HepG2 (cell line): Measurements from ENCODE around the gene CDHR4. TPM values are rescaled to one million over a fixed set of nuclear protein-coding genes. Genes with fewer than 3 reads are reported as not detected.
A peak's percentile ranks its signal among the peaks of the same experiment; 100 is the strongest.

Source experiments
- ATAC-seq: fragments of 200-7000 bp; cut with Tn5 transposase; 3 replicates; pipeline ENCODE4 v1.9.1; 2020; ENCODE audit warnings: mild to moderate bottlenecking, moderate library complexity
- BruUV-seq: library from RNA; stranded (reverse); fragments of 400-500 nt; replicated peaks from 2 replicates; lab custom pipeline; 2021; lab: Mats Ljungman, UMichigan
- CTCF ChIA-PET: fragments of 300-600 bp; formaldehyde crosslinking; extraction: SDS; loops from one replicate; lab custom pipeline; 2021; ENCODE audit warnings: low total read pairs, inconsistent platforms, low intra/inter-chr PET ratio; lab: Yijun Ruan, JAX
- POLR2A ChIA-PET: fragments of 350-600 bp; sonication (Branson Sonifier 250); formaldehyde crosslinking; loops from one replicate; lab custom pipeline; 2020; ENCODE audit warnings: antibody characterized with exemption, inconsistent platforms; lab: Yijun Ruan, JAX
- DNase-seq: peaks from one replicate; pipeline ENCODE4 v3.0.0-alpha.2; 2015; ENCODE audit warnings: low spot score
- FAIRE-seq: peaks from 3 replicates; lab custom pipeline; 2011; peaks lifted over from hg19 to GRCh38; lab: Jason Lieb, UNC
- H2AFZ ChIP-seq: one replicate; pipeline ENCODE4 v1.6.1; 2011; ENCODE audit warnings: low read length, inconsistent platforms
- H3K27ac ChIP-seq: fragments of 300-600 bp; 3 replicates; pipeline ENCODE4 v1.8.0; 2011; ENCODE audit warnings: mixed run types, mild to moderate bottlenecking, mixed read lengths, low read length, inconsistent platforms; ENCODE audit not compliant: insufficient read depth; ENCODE audit errors: extremely low read length
- H3K27me3 ChIP-seq, 2 experiments: fragments of 200-600 bp in 1 of 2; 2 replicates in 1 of 2; 3 replicates in 1 of 2; pipeline versions ENCODE4 v1.6.0 to v1.8.0; 2011; ENCODE audit warnings: low read length in 2 of 2, mild to moderate bottlenecking in 2 of 2, moderate library complexity in 2 of 2, inconsistent platforms in 1 of 2; ENCODE audit not compliant: insufficient read depth in 2 of 2, control insufficient read depth in 1 of 2
- H3K36me3 ChIP-seq, 2 experiments: fragments of 200-600 bp in 1 of 2; replicated peaks in 1 of 2; 2 replicates in 1 of 2; 3 replicates in 1 of 2; pipeline versions ENCODE4 v1.5.1 to v1.8.0; 2011; ENCODE audit warnings: low read length in 2 of 2, inconsistent platforms in 1 of 2; ENCODE audit not compliant: insufficient read depth in 2 of 2, control insufficient read depth in 1 of 2
- H3K4me1 ChIP-seq: 2 replicates; pipeline ENCODE4 v1.5.1; 2012; ENCODE audit warnings: low read length, inconsistent platforms; ENCODE audit not compliant: insufficient read depth
- H3K4me2 ChIP-seq: 2 replicates; pipeline ENCODE4 v1.6.0; 2011; ENCODE audit warnings: low read depth, low read length, inconsistent platforms
- H3K4me3 ChIP-seq, 3 experiments: fragments of 200-600 bp in 1 of 3; sonication (generic), shearing (Covaris generic) in 1 of 3; replicated peaks in 1 of 3; 2 replicates each; pipeline ENCODE4 v1.5.1; 2011 to 2016; ENCODE audit warnings: low read length in 3 of 3, inconsistent platforms in 2 of 3, low read depth in 2 of 3, mild to moderate bottlenecking in 2 of 3, control low read depth in 1 of 3, mixed read lengths in 1 of 3; ENCODE audit not compliant: insufficient read depth in 1 of 3
- H3K79me2 ChIP-seq: one replicate; pipeline ENCODE4 v1.6.1; 2011; ENCODE audit warnings: low read length, inconsistent platforms; ENCODE audit not compliant: insufficient read depth
- H3K9ac ChIP-seq: 2 replicates; pipeline ENCODE4 v1.6.0; 2011; ENCODE audit warnings: mild to moderate bottlenecking, low read depth, low read length, inconsistent platforms; ENCODE audit not compliant: insufficient read depth
- H3K9me3 ChIP-seq: 2 replicates; pipeline ENCODE4 v1.5.1; 2012; ENCODE audit warnings: mild to moderate bottlenecking, low read length
- H4K20me1 ChIP-seq: 2 replicates; pipeline ENCODE4 v1.6.0; 2011; ENCODE audit warnings: inconsistent platforms, mild to moderate bottlenecking, low read length, moderate library complexity; ENCODE audit not compliant: insufficient read depth
- ASH2L ChIP-seq: fragments of 300-600, 200-600 bp; sonication (generic); IDR thresholded peaks from 2 replicates; pipeline ENCODE4 v1.7.0; 2017; ENCODE audit warnings: low read depth, mild to moderate bottlenecking, moderate library complexity, mixed read lengths, low read length; ENCODE audit not compliant: insufficient read length
- BRD4 ChIP-seq: sonication (generic); formaldehyde crosslinking; IDR thresholded peaks from 2 replicates; pipeline ENCODE4 v1.4.0; 2020; ENCODE audit warnings: missing genetic modification reagents
- FOSL2 ChIP-seq: sonication (generic); formaldehyde crosslinking; IDR thresholded peaks from 2 replicates; pipeline ENCODE4 v1.4.0; 2020; ENCODE audit warnings: missing genetic modification reagents
- GATAD1 ChIP-seq: IDR thresholded peaks from 2 replicates; pipeline ENCODE4 v1.6.1; 2016; ENCODE audit warnings: missing genetic modification reagents, missing compliant biosample characterization
- HNF4G ChIP-seq, 2 experiments: sonication (generic) in 1 of 2; formaldehyde crosslinking in 1 of 2; IDR thresholded peaks; 2 replicates each; pipeline versions ENCODE4 v1.4.0 to v1.6.1; 2011 to 2020; ENCODE audit warnings: borderline replicate concordance in 2 of 2, low read depth in 2 of 2, mild to moderate bottlenecking in 2 of 2, low read length in 1 of 2, missing genetic modification reagents in 1 of 2, moderate library complexity in 1 of 2
- NPAS2 ChIP-seq: sonication (generic); formaldehyde crosslinking; IDR thresholded peaks from 2 replicates; pipeline ENCODE4 v1.8.0; 2022; ENCODE audit warnings: mild to moderate bottlenecking, missing genetic modification reagents, borderline replicate concordance
- NR2F2 ChIP-seq: IDR thresholded peaks from 2 replicates; pipeline ENCODE4 v1.6.1; 2012; ENCODE audit warnings: low read depth, inconsistent platforms, borderline replicate concordance
- PHF20 ChIP-seq: sonication (generic); formaldehyde crosslinking; IDR thresholded peaks from 2 replicates; pipeline ENCODE4 v1.5.0; 2020; ENCODE audit warnings: mild to moderate bottlenecking, missing genetic modification reagents
- POLR2AphosphoS2 ChIP-seq: IDR thresholded peaks from 2 replicates; pipeline ENCODE4 v1.6.1; 2011; ENCODE audit warnings: low read depth, low read length, improper control_type of control experiment
- RERE ChIP-seq: IDR thresholded peaks from 2 replicates; pipeline ENCODE4 v1.6.1; 2016; ENCODE audit warnings: low read depth, missing genetic modification reagents, missing compliant biosample characterization
- ZNF446 ChIP-seq: sonication (generic); formaldehyde crosslinking; IDR thresholded peaks from 2 replicates; pipeline ENCODE4 v1.5.0; 2020; ENCODE audit warnings: mild to moderate bottlenecking, missing genetic modification reagents
- WGBS: methylation state at CpG from one replicate; pipeline ENCODE4 v1.1.6; 2017; ENCODE audit warnings: low lambda C conversion rate; 5-methylcytosine and 5-hydroxymethylcytosine counted together
- in situ Hi-C: cut with HindIII; loops from 2 replicates; pipeline ENCODE4 v1.10.0; 2017; ENCODE audit warnings: low pct_unique_long_range_greater_than_20kb; ENCODE audit not compliant: extremely low pct_ligation_motif_present
- intact Hi-C: fragments of 100-400 bp; cut with micrococcal nuclease; formaldehyde crosslinking; loops from one replicate; pipeline ENCODE4 v1.10.0; 2022; ENCODE audit not compliant: unreplicated experiment
- polyA plus RNA-seq, 8 experiments: library from polyadenylated mRNA; depleted of rRNA in 3 of 8; stranded (reverse) in 7 of 8; unstranded in 1 of 8; fragments of >200 nt; fragmentation: Illumina TruSeq in 4 of 8; extraction: Trizol in 4 of 8; gene quantifications; 2 replicates each; pipeline versions ENCODE4 v1.2.1 to v1.2.3, GENCODE V29; 2011 to 2016; ENCODE audit warnings: low read depth in 4 of 8, missing spikeins in 1 of 8, mixed read lengths in 1 of 8; ENCODE audit not compliant: insufficient read depth in 1 of 8
- total RNA-seq, 5 experiments: library from RNA; depleted of rRNA; stranded (reverse); fragments of >200 nt; fragmentation: Illumina TruSeq; extraction: Trizol; gene quantifications; 2 replicates each; pipeline ENCODE4 v1.2.3, GENCODE V29; 2016; ENCODE audit warnings: low read depth in 1 of 5
- TF ChIP-seq, protein P1 (sequence below): IDR thresholded peaks from 2 replicates; pipeline ENCODE4 v1.6.1; 2016
- TF ChIP-seq, protein P2 (sequence below): sonication (generic); formaldehyde crosslinking; IDR thresholded peaks from 2 replicates; pipeline ENCODE4 v1.5.0; 2020; ENCODE audit warnings: mild to moderate bottlenecking, missing genetic modification reagents

Gene CDHR4
- total and polyA plus RNA-seq, 2 of the 13 experiments (the other 11 are each of a cell fraction or from before 2014, with no cell fraction given): 0.21 TPM; not detected in 1

DNA sequence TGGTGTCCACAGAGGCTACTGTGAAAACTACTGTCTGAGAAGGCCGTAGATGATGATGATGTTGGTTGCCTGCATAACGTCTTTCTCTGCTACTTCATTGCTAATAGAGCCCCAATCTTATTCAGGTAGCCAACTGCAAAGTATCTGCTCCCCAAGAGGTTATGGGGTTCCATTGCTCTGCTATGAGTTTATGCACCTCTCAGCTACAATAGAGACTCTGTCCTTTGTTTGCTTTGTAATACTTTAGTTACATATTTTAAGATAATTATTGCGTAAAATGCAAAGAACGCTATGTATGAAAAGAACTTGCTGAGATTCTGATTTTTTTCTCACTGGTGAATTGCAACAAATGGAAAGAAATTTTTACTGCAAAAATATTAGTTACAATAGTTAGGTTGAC, 48.2 kb downstream of the CDHR4 start (continued):
- TF ChIP-seq RERE (CRISPR knock-in tag): no peak
- TF ChIP-seq HNF4G (IDR thresholded peaks at IDR 0.05; ENCODE audit: borderline replicate concordance, low read depth, low read length): no peak
- TF ChIP-seq HNF4G (CRISPR knock-in tag; IDR thresholded peaks at IDR 0.05; ENCODE audit: borderline replicate concordance, low read depth): no peak
- TF ChIP-seq, protein P1, sequence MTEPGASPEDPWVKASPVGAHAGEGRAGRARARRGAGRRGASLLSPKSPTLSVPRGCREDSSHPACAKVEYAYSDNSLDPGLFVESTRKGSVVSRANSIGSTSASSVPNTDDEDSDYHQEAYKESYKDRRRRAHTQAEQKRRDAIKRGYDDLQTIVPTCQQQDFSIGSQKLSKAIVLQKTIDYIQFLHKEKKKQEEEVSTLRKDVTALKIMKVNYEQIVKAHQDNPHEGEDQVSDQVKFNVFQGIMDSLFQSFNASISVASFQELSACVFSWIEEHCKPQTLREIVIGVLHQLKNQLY (CRISPR knock-in tag): no peak
- TF ChIP-seq ASH2L: no peak
- TF ChIP-seq NPAS2 (CRISPR knock-in tag): no peak
- no peak for TF ChIP-seq NR2F2

GRCh38 chr3:49750056-49750455, 49.6 kb downstream of the CDHR4 start:
- FAIRE-seq (no peak), DNase-seq (peak; percentile 16), ATAC-seq (peak; percentile 40)
- intact Hi-C loops (no loop called here), in situ Hi-C loops (no loop called here)
- peaks cover 56% of the 10 kb centered on the region for H3K79me2 ChIP-seq
- H3K9ac ChIP-seq: peak overlapping the region; percentile 30
- ChIA-PET POLR2A (interaction anchor here (2.2 kb wide), 1 partner anchor 36 kb away, joined by 4 read pairs; the partner anchor contains the start of gene IP6K1), CTCF (no interaction called here)
- 72% methylated on average over 4 of the region's 4 CpGs for WGBS
- H2AFZ ChIP-seq: no peak overlapping the region
- H3K36me3 ChIP-seq: peaks cover 3 to 14% of the 10 kb centered on the region in 2 experiments; a peak in 4 of 5 replicates
- TF ChIP-seq PHF20 (no peak), ZNF446 (CRISPR knock-in tag) (no peak), POLR2AphosphoS2 (no peak), FOSL2 (CRISPR knock-in tag) (no peak), GATAD1 (CRISPR knock-in tag) (no peak), BRD4 (CRISPR knock-in tag) (no peak)
- TF ChIP-seq, protein P2, sequence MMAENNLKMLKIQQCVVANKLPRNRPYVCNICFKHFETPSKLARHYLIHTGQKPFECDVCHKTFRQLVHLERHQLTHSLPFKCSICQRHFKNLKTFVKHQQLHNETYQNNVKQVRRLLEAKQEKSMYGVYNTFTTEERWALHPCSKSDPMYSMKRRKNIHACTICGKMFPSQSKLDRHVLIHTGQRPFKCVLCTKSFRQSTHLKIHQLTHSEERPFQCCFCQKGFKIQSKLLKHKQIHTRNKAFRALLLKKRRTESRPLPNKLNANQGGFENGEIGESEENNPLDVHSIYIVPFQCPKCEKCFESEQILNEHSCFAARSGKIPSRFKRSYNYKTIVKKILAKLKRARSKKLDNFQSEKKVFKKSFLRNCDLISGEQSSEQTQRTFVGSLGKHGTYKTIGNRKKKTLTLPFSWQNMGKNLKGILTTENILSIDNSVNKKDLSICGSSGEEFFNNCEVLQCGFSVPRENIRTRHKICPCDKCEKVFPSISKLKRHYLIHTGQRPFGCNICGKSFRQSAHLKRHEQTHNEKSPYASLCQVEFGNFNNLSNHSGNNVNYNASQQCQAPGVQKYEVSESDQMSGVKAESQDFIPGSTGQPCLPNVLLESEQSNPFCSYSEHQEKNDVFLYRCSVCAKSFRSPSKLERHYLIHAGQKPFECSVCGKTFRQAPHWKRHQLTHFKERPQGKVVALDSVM (CRISPR knock-in tag): no peak
- no TSS peak for BruUV-seq
- peak overlapping the region; percentile 63 for H3K27ac ChIP-seq
- no peaks in the 10 kb centered on the region for H3K27me3 ChIP-seq
- peak overlapping the region; percentile 23 for H3K4me2 ChIP-seq
- no peak overlapping the region for H3K4me3 ChIP-seq
- H3K9me3 ChIP-seq: no peaks in the 10 kb centered on the region
- no peaks in the 10 kb centered on the region for H4K20me1 ChIP-seq
- H3K4me1 ChIP-seq: peaks cover 58% of the 10 kb centered on the region
